HepG2 (cell line): ENCODE data around the gene NHSL1. TPM values are rescaled to one million over a fixed set of nuclear protein-coding genes. Genes with fewer than 3 reads are reported as not detected.

ENCODE experiments used
- ARID2 ChIP-seq: sonication (generic); formaldehyde crosslinking; IDR thresholded peaks from 2 replicates; pipeline ENCODE4 v1.8.1; 2022; ENCODE audit warnings: mild to moderate bottlenecking, missing genetic modification reagents, borderline replicate concordance
- CREB1 ChIP-seq, 2 experiments: fragments of 450-650 bp in 1 of 2; IDR thresholded peaks; 2 replicates each; pipeline ENCODE4 v1.6.1; 2016 to 2017; ENCODE audit warnings: control low read depth in 1 of 2, mild to moderate bottlenecking in 1 of 2, missing compliant biosample characterization in 1 of 2, missing genetic modification characterization in 1 of 2
- EZH2 ChIP-seq: conservative IDR thresholded peaks from 2 replicates; pipeline ENCODE4 v1.6.1; 2012; ENCODE audit warnings: mild to moderate bottlenecking, low read depth, low read length, moderate library complexity
- FOXO4 ChIP-seq: sonication (generic); formaldehyde crosslinking; conservative IDR thresholded peaks from 2 replicates; pipeline ENCODE4 v1.8.1; 2023; ENCODE audit warnings: missing genetic modification reagents
- FOXP1 ChIP-seq, 2 experiments: fragments of 450-650 bp in 1 of 2; IDR thresholded peaks; 2 replicates each; pipeline ENCODE4 v1.6.1; 2017 to 2018; ENCODE audit warnings: antibody characterized with exemption in 1 of 2
- HNF1A ChIP-seq, 2 experiments: sonication (generic) in 1 of 2; formaldehyde crosslinking in 1 of 2; IDR thresholded peaks; 2 replicates each; pipeline versions ENCODE4 v1.4.0 to v1.6.1; 2016 to 2020; ENCODE audit warnings: borderline replicate concordance in 1 of 2, low read depth in 1 of 2, mild to moderate bottlenecking in 1 of 2, missing genetic modification reagents in 1 of 2
- HOXA3 ChIP-seq: sonication (generic); formaldehyde crosslinking; IDR thresholded peaks from 2 replicates; pipeline ENCODE4 v1.5.0; 2020; ENCODE audit warnings: missing genetic modification reagents
- NR2F6 ChIP-seq, 2 experiments: IDR thresholded peaks; 2 replicates each; pipeline ENCODE4 v1.6.1; 2016; ENCODE audit warnings: antibody characterized with exemption in 1 of 2, mild to moderate bottlenecking in 1 of 2
- PHF5A ChIP-seq: IDR thresholded peaks from one replicate; pipeline ENCODE4 v1.6.1; 2018; ENCODE audit warnings: low read depth, missing genetic modification reagents; ENCODE audit not compliant: unreplicated experiment
- SOX13 ChIP-seq, 3 experiments: fragments of 450-650 bp in 1 of 3; sonication (generic) in 1 of 3; formaldehyde crosslinking in 1 of 3; IDR thresholded peaks in 2 of 3; conservative IDR thresholded peaks in 1 of 3; 2 replicates each; pipeline versions ENCODE4 v1.5.0 to v1.6.1; 2016 to 2020; ENCODE audit warnings: antibody characterized with exemption in 1 of 3, mild to moderate bottlenecking in 1 of 3, missing compliant biosample characterization in 1 of 3, missing genetic modification reagents in 1 of 3, moderate library complexity in 1 of 3
- SYNCRIP ChIP-seq: fragments of 200-400 bp; formaldehyde crosslinking; IDR thresholded peaks from 2 replicates; pipeline ENCODE4 v1.6.1; 2018; ENCODE audit warnings: mild to moderate bottlenecking, low read depth, low read length; ENCODE audit not compliant: insufficient read depth
- ZNF12 ChIP-seq: sonication (generic); formaldehyde crosslinking; IDR thresholded peaks from 2 replicates; pipeline ENCODE4 v1.5.0; 2020; ENCODE audit warnings: missing genetic modification reagents
- ZNF138 ChIP-seq: sonication (generic); formaldehyde crosslinking; IDR thresholded peaks from 2 replicates; pipeline ENCODE4 v1.5.0; 2020; ENCODE audit warnings: mild to moderate bottlenecking, low read depth, missing genetic modification reagents
- polyA plus RNA-seq, 8 experiments: library from polyadenylated mRNA; depleted of rRNA in 3 of 8; stranded (reverse) in 7 of 8; unstranded in 1 of 8; fragments of >200 nt; fragmentation: Illumina TruSeq in 4 of 8; extraction: Trizol in 4 of 8; gene quantifications; 2 replicates each; pipeline versions ENCODE4 v1.2.1 to v1.2.3, GENCODE V29; 2011 to 2016; ENCODE audit warnings: low read depth in 4 of 8, missing spikeins in 1 of 8, mixed read lengths in 1 of 8; ENCODE audit not compliant: insufficient read depth in 1 of 8
- total RNA-seq, 5 experiments: library from RNA; depleted of rRNA; stranded (reverse); fragments of >200 nt; fragmentation: Illumina TruSeq; extraction: Trizol; gene quantifications; 2 replicates each; pipeline ENCODE4 v1.2.3, GENCODE V29; 2016; ENCODE audit warnings: low read depth in 1 of 5
- TF ChIP-seq, protein P1 (sequence below): IDR thresholded peaks from 2 replicates; pipeline ENCODE4 v1.6.1; 2016; ENCODE audit warnings: control low read depth
- TF ChIP-seq, protein P2 (sequence below): IDR thresholded peaks from 2 replicates; pipeline ENCODE4 v1.6.1; 2016; ENCODE audit warnings: low read depth

Gene NHSL1
- total and polyA plus RNA-seq, 2 of the 13 experiments (the other 11 are each of a cell fraction or from before 2014, with no cell fraction given): 24.9 to 53.6 TPM

GRCh38 chr6:138515657-138516248 is 16.5 kb upstream of the NHSL1 start (continued):
- no peak for TF ChIP-seq ARID2 (CRISPR knock-in tag)
- TF ChIP-seq EZH2: no peak
- no peak for TF ChIP-seq HNF1A (IDR thresholded peaks at IDR 0.05; ENCODE audit: low read depth)
- peak; percentile 24; the same call in 1 of the 2 replicates for TF ChIP-seq HNF1A (CRISPR knock-in tag; IDR thresholded peaks at IDR 0.05; ENCODE audit: borderline replicate concordance)
- no peak for TF ChIP-seq SYNCRIP
- no peak for TF ChIP-seq CREB1 (IDR thresholded peaks at IDR 0.05)
- 0 out of 2 replicates have a peak, but pooled peaks have one; percentile 27 for TF ChIP-seq CREB1 (CRISPR knock-in tag; IDR thresholded peaks at IDR 0.05)
- TF ChIP-seq ZNF12: no peak
- no peak for TF ChIP-seq FOXO4 (CRISPR knock-in tag)
- TF ChIP-seq, protein P1, sequence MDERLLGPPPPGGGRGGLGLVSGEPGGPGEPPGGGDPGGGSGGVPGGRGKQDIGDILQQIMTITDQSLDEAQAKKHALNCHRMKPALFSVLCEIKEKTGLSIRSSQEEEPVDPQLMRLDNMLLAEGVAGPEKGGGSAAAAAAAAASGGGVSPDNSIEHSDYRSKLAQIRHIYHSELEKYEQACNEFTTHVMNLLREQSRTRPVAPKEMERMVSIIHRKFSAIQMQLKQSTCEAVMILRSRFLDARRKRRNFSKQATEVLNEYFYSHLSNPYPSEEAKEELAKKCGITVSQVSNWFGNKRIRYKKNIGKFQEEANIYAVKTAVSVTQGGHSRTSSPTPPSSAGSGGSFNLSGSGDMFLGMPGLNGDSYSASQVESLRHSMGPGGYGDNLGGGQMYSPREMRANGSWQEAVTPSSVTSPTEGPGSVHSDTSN (CRISPR knock-in tag): no peak
- TF ChIP-seq, protein P2, sequence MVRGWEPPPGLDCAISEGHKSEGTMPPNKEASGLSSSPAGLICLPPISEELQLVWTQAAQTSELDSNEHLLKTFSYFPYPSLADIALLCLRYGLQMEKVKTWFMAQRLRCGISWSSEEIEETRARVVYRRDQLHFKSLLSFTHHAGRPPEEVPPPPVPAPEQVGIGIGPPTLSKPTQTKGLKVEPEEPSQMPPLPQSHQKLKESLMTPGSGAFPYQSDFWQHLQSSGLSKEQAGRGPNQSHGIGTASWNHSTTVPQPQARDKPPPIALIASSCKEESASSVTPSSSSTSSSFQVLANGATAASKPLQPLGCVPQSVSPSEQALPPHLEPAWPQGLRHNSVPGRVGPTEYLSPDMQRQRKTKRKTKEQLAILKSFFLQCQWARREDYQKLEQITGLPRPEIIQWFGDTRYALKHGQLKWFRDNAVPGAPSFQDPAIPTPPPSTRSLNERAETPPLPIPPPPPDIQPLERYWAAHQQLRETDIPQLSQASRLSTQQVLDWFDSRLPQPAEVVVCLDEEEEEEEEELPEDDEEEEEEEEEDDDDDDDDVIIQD (CRISPR knock-in tag): peak; percentile 98
- TF ChIP-seq PHF5A (CRISPR knock-in tag): no peak
- TF ChIP-seq FOXP1 (IDR thresholded peaks at IDR 0.05): no peak
- peak; percentile 21; the same call in 1 of the 2 replicates for TF ChIP-seq FOXP1 (CRISPR knock-in tag; IDR thresholded peaks at IDR 0.05)
- 0 out of 2 replicates have a peak, but pooled peaks have one; percentile 24 for TF ChIP-seq HOXA3 (CRISPR knock-in tag)
- TF ChIP-seq ZNF138 (CRISPR knock-in tag): 0 out of 2 replicates have a peak, but pooled peaks have one; percentile 1
- no peak for TF ChIP-seq NR2F6 (IDR thresholded peaks at IDR 0.05)
- TF ChIP-seq NR2F6 (CRISPR knock-in tag; IDR thresholded peaks at IDR 0.05): peak; percentile 27; the same call in 1 of the 2 replicates
- no peak for TF ChIP-seq SOX13 (IDR thresholded peaks at IDR 0.05)
- no peak for TF ChIP-seq SOX13 (CRISPR knock-in tag; conservative IDR thresholded peaks at IDR 0.05 in 1 of 2, IDR thresholded peaks at IDR 0.05 in 1 of 2)
